ENCODE data around the gene SNRNP35. TPM values are rescaled to one million over a fixed set of nuclear protein-coding genes. Genes with fewer than 3 reads are reported as not detected.

Gene SNRNP35, protein sequence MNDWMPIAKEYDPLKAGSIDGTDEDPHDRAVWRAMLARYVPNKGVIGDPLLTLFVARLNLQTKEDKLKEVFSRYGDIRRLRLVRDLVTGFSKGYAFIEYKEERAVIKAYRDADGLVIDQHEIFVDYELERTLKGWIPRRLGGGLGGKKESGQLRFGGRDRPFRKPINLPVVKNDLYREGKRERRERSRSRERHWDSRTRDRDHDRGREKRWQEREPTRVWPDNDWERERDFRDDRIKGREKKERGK
- total RNA-seq = 35.1 TPM

DNA sequence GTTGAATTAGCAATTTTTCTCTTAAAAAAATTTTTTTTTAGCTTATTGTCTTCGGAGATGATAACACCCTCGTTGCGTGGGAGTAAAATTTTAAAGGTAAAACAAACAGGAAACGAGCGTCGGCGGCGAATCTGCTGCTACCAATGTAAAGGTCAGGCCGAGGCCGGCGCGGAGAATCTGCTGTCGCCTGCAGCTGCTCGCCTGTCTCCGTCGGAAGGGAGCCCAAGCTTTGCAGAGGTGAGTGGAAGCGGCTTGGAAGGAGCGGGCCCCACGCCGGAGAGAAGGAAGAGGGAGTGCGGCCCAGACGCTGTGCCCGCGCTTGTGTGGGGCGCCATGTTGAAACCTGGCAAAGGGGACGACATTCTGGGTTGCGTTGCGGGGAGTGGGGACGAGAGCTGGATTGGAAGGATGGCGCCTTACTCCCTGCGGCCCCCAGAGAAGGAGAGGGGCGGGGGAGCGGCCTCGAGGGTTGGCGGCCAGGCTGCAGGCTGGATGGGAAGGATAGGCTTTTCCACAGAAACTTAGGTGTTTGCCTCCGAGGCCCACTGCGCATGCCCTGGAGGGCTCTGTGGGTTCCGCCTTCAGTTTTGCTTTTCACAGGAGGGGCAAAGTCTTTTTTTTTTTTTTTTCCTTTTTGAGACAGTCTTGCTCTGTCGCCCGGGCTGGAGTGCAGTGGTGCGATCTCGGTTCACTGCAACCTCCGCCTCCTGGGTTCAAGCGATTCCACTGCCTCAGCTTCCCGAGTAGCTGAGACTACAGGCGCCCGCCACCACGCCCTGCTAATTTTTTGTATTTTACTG lies at the start of gene SNRNP35:
Gene SNRNP35, plus strand, starts transcription at position 160 of the 800 bp plus-strand sequence. CDS start 7,402 bp downstream, outside the sequence.

DNA sequence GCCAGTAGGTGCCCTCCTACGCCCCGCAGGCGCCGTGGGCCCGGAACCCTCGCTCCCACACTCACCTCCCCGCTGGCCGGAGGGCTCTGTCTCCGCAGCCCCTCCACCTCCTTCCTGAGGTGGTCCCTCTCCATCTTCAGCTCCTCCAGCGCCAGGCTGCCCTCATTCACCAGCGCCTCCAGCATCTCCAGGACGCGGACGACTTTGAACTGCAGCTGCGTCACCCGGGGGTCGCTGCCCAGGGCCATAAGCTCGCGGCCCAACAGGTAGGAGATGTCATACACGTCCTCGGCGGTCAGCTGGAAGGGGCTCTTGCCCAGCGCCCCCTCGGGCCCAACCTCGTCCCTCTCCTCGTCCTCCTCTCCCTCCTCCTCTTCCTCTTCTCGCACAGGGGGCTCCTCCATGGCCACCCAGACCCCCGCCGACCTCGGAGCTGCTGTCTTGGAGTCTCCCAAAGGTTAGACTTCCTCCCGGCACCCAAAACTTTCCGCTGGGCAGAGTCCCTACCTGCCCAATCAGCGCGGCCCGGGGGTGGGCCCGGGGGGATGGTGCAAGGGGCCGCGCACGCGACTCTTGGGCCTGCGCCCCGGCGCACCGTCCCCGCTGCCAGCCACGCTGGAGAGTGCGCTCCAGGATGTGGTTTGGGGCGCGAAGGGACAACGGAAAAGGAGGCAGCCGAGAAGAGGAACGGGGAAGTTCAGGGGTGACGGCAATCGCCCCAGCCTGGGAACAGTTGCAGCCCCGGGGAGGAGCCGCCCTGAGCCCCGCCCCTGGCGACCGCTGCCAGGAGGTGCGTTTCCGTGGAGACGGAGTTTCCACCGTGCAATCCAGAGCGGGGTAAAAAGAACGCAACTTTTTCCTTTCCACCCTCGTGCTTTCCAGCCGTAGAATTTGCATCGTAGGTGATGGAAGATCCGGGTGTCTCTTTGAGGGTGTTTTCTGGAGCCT lies 21.6 kb upstream of the SNRNP35 start, which contains the start of gene RILPL2:
Gene RILPL2, minus strand, starts transcription at position 668 of the 948 bp plus-strand sequence. Its CDS starts 264 bp downstream, at position 404.

Small RNA genes lying within 50 kb of the gene (small RNA-seq; reads per million reads assigned to genes)
- gene AC145423.2 (ENCODE audit: low replicate concordance) = not detected

Other genes with a start within 250 kb of the SNRNP35 start
- gene MPHOSPH9, start 225.0 kb upstream of the SNRNP35 start, total RNA-seq = 121 TPM
- 18.5 TPM for gene MTRFR, start 224.7 kb upstream of the SNRNP35 start, total RNA-seq
- 80.1 TPM for gene CDK2AP1, start 186.3 kb upstream of the SNRNP35 start, total RNA-seq
- gene SBNO1, start 93.3 kb upstream of the SNRNP35 start, total RNA-seq = 51.0 TPM
- gene KMT5A, start 74.0 kb upstream of the SNRNP35 start, total RNA-seq = 33.5 TPM
- gene RILPL2, start 21.5 kb upstream of the SNRNP35 start, total RNA-seq = 0.63 TPM
- 7.5 TPM for gene RILPL1, start 75.6 kb downstream of the SNRNP35 start, total RNA-seq
- gene TMED2, start 126.4 kb downstream of the SNRNP35 start, total RNA-seq = 129 TPM
- gene DDX55, start 144.0 kb downstream of the SNRNP35 start, total RNA-seq = 39.1 TPM
- gene EIF2B1, start 175.5 kb downstream of the SNRNP35 start, total RNA-seq = 55.7 TPM
- gene GTF2H3, start 175.7 kb downstream of the SNRNP35 start, total RNA-seq = 31.0 TPM
- gene TCTN2, start 213.0 kb downstream of the SNRNP35 start, total RNA-seq = 33.5 TPM

Data from parietal lobe (tissue), 2 donors.